Activated CD8-positive, alpha-beta memory T cell treated with anti-CD3 and anti-CD28 coated beads, Interleukin-2, amount 50 U/mL, for 1 hour (primary cell): ENCODE results near the gene HOXC9.

Experiments used
- DNase-seq: peaks from one replicate; pipeline ENCODE4 v3.0.0-alpha.2; 2020; ENCODE audit errors: extremely low read depth

Gene HOXC9

DNA sequence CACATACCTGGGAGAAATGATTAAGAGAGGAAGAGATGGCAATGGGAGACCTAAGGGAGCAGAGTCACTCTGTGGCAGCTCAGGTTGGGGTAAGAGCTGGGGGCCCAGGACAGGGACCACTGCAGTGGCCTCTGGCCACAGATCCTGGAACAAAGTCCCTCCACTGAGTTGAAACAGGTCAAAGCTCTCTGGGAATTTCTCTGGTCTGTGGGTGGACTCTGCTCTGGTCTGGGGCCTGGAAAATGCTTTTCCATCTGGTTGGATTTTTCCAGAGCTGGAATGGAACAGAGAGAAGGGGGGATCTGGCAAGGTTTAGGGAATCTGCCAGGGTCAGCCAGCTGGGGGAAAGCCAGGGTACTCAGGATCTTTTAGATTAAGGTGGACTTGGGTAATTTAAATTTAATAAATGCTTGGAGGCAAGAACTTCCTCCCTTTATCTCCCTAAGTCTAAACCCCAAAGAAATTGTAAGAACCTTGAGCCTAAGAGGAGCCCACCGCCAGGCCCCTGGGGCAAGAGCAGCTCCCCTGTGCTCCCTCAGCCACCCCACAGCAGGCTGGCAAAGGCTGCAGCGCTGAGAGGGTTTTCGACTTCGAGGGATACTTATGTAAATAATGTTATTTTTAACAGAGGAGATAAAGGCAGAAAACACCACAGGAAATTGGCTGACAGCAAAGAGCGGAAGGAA is 11.3 kb upstream of the HOXC9 start:
- no peak for DNase-seq

DNA sequence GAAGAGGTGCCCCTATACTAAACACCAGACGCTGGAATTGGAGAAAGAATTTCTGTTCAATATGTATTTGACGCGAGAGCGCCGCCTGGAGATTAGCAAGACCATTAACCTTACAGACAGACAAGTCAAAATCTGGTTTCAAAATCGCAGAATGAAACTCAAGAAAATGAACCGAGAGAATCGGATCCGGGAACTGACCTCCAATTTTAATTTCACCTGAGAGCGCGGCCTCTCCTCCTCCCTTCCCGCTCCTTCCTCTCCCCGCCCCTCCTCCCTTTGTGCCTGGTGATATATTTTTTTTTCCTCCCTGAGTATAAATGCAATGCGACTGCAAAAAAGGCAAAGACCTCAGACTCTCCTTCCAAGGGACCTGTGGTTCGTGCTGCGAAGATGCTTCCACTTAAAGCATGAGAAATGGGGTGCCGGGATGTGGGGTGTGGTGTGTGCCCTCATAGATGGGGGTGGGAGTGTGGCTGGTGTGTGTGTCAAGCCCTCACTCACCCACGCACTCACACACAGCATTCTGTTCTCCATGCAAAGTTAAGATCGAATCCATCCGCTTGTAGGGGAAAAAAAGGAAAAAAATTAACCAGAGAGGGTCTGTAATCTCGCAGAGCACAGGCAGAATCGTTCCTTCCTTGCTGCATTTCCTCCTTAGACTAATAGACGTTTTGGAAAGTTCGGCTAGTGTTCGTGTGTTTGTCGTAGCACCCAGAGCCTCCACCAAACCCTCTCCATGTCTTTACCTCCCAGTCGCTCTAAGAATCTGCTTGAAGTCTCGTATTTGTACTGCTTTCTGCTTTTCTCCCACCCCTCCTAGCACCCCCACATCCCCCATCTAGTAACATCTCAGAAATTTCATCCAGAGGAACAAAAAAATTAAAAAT is 10.5 kb upstream of the HOXC9 start:
- DNase-seq, result no peak

DNA sequence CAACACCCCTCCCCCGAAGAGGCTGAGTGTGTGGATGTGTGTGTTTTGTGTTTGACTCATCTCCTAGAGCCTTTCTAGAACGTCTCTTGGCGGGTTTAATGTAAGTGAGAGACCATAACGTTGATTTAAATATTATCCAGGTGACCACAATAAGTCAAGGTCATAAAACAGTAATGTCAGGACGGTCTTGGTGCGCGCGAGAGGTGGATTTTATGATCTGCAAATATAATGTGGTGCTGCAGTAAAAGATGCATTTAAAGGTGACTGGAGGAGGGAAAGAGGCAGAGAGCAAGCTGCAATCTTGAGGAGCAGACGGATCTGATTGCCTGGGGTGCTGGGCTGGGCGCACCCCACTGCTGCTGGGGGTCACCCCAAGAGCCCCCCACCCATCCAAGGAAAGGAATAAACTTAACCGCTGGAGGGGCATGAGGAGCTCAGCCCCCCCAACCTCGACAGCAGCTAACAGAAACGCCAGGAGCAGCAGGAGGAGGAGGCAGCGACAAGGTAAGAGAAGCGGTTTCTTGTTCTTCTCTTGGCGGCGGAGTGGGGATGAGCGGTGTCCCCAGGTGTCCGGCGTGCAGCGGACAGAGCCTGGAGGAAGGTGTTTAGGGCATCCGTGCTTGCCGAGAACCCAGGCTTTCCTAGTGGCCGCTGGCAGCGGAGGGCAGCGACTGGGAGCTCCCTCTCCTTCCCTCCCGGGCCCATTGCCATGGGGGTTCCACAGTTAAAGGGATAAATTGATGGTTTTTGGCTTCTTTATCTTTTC is 9.5 kb upstream of the HOXC9 start:
- no peak for DNase-seq

DNA sequence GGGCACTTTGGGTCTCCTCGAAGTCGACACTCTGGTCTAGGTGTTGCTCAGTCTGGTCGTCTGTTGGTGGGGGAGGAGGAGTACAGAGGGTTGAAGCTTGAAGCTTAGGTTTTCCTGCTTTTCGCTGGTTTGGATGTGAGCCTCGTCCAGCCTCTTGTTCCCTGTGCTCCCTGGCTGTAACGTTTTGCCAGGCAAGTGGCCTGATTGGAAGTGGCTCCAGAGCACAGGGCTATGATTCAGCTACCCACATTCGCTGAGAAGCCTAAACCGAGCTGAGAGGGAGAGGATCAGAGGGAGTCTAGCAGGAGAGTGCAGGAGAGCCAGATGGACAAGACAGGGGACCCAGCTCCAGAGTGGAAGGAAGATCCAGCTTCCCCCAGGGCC is 8.9 kb upstream of the HOXC9 start:
- DNase-seq, result no peak

DNA sequence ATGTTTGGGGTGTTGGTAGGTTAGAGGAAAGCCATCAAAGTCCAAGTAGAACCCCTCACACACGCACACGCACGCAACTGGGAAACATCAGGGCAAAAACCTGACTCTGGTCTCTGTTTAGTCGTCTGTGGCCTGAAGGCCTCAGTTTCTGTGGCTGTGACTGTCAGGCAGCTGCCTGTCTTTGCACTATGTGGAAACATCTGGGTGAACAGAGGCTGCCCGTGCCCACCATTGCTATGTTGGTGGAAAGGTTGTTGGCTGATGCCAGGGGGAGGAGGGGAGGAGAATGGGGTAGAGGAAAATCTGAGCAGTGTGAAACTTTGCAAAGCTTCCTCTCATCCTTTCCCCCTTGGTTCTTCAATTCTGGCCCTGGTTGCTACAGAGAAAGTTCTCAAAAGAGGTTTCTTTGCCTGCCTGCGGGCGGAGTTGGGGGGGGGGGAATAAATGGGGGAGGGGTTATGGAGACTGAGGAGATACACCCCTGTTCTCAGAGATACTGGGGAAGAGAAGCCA is 7.5 kb upstream of the HOXC9 start:
- no peak for DNase-seq

DNA sequence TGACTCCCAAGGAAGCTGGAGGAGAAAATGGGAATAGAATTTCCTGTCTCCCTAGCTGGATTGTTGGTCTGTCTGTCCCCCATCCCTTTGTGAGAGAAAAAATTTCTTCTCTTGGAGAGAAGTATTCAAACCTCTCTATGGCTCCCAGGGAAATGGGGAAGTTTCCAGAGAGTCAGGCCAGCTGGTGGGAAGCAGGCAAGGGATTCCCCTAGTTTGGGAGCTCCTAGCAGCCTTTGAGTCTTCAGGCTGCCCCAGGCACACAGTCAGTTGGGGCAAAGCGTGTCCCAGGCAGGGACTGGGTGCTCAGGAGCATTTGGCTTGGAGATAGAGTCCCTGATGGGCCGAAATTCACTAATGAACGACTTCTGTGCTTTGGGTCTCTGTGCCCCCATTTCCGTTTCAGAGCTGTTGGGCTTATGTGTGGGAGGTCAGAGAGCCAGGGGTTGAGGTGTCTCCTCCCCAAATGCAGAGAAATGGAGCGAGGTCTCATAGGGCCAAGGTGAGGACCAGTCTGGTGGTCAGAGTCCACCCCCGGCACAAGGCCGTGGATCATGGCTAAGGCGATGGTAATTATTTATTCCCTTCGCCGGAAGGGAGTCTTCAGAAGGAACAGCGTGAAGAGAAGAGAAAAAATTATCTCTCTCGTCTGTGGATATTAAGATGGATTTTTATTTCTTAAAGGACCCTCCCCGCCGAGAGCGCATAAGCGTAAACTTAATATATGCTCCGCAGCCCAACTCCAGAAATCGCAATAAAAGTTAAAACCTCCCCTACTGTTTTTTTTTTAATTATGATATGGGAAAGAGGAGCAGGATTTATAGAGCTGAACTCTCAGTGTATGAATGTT is 6.6 kb upstream of the HOXC9 start:
- no peak for DNase-seq

DNA sequence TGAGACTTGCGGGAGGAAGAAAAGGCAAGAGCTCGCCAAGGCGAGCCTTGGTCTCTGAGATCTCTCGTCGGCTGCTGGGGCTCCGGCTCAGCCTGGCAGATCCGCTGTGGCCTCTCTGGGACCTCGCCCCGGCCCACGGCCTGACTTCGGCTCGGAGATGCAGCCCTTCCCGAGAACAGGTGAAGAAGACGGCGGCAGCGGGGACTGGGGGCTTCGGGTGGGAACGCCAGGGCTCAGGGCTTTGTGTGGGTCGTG is 6.0 kb upstream of the HOXC9 start:
- no peak for DNase-seq

DNA sequence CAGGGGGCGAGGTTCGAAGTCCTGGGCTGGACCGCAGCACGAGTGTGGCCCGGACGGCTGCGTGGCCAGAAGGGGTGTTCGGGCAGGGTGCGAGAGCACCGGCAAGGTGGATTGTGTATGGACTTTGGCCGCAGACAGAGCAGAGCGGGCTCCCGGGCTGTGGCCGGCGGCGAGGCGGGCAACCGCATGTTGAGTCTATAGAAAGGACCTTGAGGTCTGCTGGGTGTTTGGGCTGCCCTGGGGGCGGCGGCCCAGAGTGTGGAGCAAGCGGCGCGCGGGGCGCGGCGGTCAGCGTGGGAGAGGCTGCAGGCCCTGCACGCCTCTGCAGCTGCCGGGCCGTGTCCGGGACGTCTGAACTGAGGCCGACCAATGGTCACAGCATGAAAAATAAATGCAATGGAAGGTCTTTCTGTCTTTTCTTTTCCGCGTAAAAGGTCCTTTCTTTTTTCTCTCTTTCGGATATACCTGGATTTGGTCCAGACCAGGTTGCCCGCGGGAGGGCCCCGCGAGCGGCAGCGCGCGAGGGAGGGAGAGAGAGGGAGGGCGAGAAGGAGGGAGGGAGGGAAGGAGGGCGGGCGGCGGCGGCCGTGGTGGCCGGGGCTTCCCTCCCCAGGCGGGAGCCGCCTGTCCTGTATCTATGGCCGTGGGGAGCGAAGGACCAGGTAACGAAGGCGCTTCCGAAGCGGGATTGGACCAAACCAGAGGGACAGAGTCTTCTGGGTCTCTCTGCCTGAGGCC is 5.5 kb upstream of the HOXC9 start:
- no peak for DNase-seq

DNA sequence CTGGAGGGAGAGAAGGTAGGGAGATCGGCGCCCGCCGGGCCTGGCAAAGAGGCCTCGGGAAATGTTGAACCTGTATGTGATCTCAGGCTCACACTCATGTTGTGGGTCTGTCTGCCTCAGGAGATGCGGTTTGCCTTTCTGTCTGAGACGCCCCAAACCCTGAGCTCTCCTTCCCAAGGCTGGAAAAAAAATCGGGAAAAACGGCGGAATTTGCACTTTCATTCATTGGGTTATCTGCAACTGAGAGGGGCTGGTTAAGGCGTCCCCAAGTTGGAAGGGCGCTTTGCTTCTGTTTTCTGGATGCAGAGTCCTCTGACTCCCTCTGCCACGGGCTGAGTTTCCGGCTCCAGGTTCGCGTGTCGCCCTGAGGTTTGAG is 5.0 kb upstream of the HOXC9 start:
- no peak for DNase-seq

DNA sequence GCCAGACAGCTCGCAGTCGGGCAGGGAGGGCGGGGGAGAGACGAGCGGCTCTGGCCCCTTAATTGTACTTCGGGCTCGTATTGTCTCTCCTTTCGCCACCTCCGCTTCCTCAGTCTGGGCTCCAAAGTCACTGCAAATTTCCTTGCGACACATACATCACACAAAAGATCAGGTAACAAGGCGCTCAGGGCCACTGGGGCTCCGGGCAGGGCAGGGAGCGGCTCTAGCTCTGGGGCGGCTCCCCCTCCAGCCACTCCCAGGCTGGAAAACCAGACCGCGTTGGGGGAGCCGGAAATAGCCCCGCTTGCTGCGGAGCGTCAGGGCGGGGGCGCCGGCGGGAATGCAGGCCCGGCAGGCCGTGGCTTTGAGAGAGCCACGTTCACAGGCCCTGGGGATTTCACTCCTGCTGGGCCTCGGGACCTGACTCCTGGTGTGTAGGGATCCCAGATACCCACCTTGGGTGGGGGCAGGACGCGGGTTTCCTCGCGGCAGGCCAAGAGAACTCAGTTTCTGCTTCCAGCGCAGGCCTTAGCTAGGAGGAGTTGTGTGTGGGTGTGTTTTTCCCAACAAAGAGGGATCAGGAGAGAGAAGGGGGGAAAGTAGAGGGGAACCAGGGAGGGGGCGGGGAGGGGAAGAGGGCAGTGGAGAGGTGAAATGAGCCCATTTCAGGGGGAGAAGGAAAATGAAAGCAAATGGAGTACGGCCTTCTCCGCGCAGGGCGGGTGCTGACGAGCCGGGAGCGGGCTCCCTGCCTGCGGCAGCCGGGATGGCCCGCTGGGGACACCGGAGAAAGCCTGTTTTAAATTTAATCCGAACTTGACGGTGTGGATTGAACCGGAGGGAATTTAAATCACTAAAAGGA is 4.4 kb upstream of the HOXC9 start:
- no peak for DNase-seq

DNA sequence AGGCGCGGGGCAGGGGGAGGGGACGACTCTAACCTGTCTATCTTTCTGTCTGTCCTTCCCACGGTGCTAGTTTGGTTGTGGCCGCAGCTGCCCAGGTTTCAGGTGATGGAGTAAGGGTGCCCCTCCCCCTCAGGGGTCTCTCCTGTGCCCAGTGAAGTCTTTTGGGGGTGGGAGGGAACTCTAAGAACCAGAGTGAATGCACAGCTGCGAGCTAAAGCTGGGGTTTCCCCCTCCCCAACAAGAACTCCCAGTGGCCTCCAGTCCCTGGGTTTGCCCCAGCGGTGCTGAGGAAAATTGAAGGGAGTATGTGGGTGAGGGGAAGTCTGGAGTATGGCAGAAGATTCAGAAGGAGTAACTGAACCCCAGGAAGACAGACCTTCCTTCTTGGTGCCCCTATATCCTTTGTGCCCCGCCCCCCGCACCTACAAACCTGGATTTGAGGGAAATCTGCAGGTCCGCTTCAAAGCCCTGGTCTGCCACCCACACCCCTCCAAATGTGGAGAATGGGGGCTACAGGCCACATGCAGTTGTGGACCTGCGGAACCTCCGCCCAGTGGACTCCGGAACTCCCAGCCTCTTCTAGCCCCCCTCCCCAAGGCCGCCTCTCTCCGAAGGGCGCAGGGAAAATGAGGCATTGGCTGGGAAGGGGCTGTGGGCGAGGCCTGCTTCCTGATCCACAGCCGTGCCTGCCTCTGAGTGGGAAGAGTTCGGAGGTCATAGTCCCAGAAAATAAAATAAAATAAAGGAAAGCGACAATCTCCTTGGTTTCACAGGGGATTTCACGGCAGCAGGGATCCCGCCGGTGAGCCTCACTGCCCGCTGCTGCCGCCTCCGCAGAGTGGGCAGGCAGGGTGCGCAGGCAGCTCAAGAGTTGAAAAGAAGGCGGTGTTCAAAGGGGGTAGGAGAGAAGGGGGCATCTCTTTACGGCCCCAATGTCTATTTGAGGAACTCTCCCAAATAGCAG is 3.4 kb upstream of the HOXC9 start:
- no peak for DNase-seq

DNA sequence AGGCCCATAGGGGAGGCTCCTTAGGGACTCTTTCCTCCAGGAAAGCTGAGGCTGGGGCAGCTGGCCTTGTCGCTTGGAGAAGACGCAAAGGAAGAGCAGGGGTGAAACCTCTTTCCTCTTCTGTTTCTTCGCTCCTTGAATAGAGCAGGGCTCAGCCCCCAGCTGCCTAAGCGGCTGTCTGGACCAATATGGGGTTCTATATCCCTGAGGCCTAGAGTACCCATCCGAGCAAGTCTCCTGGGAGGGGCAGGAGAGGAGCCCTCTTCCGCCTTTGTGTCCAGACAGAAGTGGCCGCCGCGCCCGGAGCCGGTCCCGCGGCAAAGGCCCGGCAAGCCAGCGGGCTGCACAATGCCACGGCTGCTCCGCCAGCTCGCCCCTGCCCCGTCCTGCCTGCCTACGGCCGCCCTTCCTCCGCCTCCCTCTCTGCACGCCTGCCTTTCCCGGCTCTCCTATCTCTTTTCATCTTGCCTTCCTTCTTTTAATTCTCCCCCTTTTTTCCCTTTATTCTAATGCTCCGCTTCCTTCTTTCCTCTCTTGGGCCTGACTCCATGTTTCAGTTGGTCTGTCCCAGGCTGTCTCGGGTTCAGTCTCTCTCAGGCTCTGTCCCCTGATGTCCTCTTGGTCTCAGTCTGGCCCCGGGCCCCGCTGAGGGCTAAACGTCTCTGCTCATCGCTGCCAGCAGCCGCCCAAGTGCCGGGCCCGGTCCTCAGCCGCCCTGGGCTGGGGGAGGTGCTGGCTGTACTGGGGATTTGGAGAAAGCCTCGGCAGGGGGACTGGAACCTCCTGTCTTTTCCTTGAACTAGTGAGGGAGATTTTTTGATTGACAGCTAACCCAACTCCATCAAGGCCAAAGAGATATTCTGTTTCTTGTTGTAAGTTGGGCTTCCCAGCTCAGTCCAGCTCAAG is 2.5 kb upstream of the HOXC9 start:
- DNase-seq, result no peak

DNA sequence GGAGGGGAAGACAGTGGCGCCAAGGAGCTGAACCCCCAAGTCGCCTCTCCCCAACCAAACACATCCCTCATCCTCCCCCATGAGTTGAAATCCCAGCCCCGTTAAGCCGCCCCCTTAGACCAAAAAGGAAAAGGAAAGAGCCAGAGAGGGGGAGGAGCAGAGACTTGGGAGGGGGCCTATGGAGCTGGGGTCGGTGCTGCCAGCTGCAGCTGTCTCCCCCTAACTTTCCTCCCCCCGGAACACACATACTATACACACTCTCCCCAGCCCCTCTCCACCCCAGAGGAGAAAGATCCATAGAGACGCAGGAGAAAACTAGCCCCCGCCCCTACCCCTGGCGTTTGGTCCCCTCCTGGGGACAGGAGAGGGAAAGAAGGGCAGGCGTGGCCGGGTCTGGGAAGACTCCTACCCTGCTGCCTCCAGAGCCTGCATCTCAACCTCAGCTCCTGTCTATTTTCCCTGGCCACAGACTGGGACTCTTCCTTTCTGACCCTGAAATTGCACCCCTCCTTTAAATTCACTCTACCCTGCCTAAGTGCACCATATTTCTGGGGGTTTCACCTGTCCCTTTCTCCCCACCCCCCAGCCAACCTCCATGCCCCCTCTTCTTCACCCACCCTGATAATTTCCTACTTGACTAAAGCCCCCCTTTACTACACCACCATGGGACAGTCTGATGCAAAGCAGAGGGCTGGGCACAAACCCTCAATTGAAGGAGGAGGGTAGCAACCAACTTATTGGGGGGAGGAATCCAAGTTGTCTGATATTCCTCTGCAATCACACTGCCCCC is 1.7 kb upstream of the HOXC9 start:
- DNase-seq, result no peak

DNA sequence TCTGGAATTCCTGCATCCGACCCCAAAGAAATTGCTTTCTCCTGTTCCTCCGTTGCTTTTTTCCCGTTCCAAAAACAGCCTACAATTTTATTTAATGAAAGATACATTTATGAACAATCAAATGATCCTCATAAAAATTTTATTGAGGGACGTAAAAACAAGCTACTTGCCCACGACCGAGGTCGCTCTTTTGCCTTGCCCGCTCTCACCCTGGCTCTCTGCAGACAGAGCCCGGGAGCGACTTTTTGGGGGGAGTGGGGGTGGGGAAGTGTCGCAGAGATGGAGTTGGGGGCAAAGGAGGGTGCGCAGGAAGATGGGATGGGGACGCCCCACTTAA is 1.1 kb upstream of the HOXC9 start:
- no peak for DNase-seq

DNA sequence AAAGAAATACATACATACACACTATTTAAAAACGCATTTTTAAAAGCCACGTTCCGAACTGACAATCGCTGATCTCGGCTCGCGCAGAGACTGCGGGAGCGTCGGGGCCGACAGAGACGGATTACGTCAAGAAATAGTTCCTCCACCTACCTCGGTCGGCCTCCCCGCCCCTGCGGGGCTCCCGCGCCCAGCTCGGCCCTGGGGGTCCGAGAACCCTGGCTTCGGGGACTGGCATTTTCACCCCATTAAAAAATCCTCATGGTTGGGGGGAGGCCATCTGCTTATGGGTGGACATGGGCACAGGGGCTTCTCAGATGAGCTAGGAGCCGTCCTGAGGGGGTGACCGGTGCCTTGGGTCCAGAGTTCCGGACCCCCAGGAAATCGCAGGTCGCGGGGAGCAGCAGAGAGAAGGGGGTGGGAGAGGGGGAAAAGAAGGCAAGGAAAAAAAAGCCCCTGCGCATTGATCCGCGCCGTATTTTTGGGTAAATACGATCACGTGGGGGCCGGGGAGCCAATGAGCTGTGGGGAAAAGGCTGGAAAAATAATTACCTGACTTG is 324 bp upstream of the HOXC9 start:
- DNase-seq, result no peak

DNA sequence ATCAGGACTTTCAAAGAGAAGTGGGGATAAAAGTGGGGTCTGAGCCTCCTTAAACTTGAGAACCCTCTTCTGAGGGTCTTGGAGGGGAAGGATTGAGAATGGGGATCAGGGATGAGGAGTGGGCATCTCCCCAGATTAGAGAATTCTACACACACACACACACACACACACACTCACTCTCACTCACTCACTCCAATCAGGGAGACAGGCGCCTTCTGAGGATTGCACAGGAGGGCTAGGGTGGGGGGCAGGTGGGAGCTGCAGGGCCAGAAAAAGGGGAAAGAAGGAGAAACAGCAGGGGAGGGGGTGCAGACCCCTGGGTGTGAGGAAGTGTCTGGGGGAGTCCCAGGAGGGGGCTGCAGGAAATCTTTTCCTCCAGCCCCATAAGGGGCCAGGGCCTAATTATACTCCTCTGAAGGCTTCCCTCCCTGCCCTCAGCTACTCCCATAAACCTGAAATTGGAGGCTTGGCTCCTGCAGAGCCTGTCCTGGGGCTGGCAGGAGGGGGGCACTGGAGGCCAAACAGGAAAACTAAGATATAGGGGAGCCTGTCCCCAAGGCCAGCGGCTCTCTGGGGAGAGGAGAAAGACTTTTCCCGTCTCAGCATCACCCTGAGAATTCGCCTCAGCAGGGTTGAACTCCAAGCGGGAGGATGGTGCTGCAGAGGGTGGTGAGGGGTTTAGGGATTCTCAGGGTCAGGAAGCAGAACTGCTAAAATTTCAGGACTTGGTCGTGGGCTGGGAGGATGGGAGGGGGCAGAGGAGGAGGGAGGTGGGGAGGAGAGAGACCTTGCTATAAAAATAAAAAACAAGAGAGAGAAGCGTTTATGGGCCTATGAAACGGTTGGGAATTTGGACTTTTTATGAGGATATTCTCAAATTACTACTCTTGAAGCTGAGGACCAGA is 1.6 kb downstream of the HOXC9 start:
- no peak for DNase-seq
